NB4 (cell line): ENCODE results near the gene PRSS21.

Source experiments
- POLR2A ChIP-seq: IDR thresholded peaks from 2 replicates; pipeline ENCODE4 v1.6.1; 2011; ENCODE audit warnings: mild to moderate bottlenecking; ENCODE audit not compliant: insufficient read length; ENCODE audit errors: extremely low read depth
- TF ChIP-seq, protein P1 (sequence below): IDR thresholded peaks from one replicate; pipeline ENCODE4 v1.5.1; 2012; ENCODE audit warnings: low read depth, low read length

DNA sequence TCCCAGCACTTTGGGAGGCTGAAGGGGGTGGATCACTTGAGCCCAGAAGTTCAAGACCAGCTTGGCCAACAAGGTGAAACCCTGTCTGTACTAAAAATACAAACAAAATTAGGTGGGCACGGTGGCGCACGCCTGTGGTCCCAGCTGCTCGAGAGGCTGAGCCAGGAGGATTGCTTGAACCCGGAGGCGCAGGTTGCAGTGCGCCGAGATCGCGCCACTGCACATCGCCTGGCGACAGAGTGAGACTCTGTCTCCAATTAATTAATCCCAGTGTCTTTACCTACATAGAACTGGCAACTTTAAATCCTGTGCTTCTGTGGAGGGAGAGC, 38.4 kb upstream of the PRSS21 start:
- TF ChIP-seq POLR2A = no peak
- TF ChIP-seq, protein P1, sequence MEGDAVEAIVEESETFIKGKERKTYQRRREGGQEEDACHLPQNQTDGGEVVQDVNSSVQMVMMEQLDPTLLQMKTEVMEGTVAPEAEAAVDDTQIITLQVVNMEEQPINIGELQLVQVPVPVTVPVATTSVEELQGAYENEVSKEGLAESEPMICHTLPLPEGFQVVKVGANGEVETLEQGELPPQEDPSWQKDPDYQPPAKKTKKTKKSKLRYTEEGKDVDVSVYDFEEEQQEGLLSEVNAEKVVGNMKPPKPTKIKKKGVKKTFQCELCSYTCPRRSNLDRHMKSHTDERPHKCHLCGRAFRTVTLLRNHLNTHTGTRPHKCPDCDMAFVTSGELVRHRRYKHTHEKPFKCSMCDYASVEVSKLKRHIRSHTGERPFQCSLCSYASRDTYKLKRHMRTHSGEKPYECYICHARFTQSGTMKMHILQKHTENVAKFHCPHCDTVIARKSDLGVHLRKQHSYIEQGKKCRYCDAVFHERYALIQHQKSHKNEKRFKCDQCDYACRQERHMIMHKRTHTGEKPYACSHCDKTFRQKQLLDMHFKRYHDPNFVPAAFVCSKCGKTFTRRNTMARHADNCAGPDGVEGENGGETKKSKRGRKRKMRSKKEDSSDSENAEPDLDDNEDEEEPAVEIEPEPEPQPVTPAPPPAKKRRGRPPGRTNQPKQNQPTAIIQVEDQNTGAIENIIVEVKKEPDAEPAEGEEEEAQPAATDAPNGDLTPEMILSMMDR = no peak
